ENCODE results near the gene KIF9. TPM values are rescaled to one million over a fixed set of nuclear protein-coding genes. Genes with fewer than 3 reads are reported as not detected.
"Not testable (repeated sequence)": the region's sequence is repeated elsewhere in the genome, so short reads cannot be mapped to it uniquely, and the experiment has no call there.

The KIF9 gene
- total RNA-seq, 1 experiment from 2014 or later = 7.1 TPM

DNA sequence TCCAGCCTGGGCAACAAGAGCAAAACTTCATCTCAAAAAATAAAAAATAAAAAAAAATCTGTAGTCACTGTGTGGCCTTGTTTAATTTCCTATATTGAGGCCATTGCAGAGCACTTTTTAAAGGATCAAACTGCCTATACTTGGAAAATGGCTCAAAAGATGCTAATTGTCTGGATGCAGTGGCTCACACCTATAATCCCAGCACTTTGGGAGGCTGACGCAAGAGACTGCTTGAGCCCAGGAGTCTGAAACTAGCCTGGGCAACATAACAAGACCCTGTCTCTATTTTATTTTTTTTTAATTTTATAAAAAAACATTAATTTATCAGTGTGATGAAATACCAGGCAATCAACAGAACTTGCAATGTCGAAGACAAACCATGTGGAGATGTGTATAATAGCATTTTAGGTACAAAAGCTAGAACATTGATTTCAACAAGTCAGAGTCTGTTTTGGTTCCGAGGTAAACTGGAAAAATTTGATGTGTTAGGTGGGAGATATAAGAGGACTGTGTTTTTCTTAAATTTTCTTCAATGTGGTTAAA is 71.7 kb downstream of the KIF9 start:
- Mint-ChIP-seq H3K4me3 (ENCODE audit: unreplicated experiment) (no peak overlapping the region), H3K9me3 (ENCODE audit: unreplicated experiment) (no peaks in the 10 kb centered on the region), H3K4me1 (ENCODE audit: low read depth, unreplicated experiment) (no peaks in the 10 kb centered on the region), H3K27me3 (ENCODE audit: insufficient read depth, unreplicated experiment) (no peaks in the 10 kb centered on the region), H3K36me3 (ENCODE audit: insufficient read depth, unreplicated experiment) (no peaks in the 10 kb centered on the region), H3K27ac (ENCODE audit: unreplicated experiment) (no peak overlapping the region)
- DNase-seq = no peak
- Histone ChIP-seq H3K4me1 (no peaks in the 10 kb centered on the region), H3K4me3 (ENCODE audit: low read depth, low read length) (no peak overlapping the region), H3K9me3 (no peaks in the 10 kb centered on the region), H3K27me3 (replicated peaks; ENCODE audit: control insufficient read depth, insufficient read depth, low read length) (no peaks in the 10 kb centered on the region), H3K36me3 (ENCODE audit: control insufficient read depth, insufficient read depth, low read length) (no peaks in the 10 kb centered on the region)
- ChIA-PET POLR2A (no interaction called here), CTCF (no interaction called here)
- TF ChIP-seq, protein P1, sequence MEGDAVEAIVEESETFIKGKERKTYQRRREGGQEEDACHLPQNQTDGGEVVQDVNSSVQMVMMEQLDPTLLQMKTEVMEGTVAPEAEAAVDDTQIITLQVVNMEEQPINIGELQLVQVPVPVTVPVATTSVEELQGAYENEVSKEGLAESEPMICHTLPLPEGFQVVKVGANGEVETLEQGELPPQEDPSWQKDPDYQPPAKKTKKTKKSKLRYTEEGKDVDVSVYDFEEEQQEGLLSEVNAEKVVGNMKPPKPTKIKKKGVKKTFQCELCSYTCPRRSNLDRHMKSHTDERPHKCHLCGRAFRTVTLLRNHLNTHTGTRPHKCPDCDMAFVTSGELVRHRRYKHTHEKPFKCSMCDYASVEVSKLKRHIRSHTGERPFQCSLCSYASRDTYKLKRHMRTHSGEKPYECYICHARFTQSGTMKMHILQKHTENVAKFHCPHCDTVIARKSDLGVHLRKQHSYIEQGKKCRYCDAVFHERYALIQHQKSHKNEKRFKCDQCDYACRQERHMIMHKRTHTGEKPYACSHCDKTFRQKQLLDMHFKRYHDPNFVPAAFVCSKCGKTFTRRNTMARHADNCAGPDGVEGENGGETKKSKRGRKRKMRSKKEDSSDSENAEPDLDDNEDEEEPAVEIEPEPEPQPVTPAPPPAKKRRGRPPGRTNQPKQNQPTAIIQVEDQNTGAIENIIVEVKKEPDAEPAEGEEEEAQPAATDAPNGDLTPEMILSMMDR (IDR thresholded peaks at IDR 0.05; ENCODE audit: insufficient read depth in 1 of 2, low read depth in 1 of 2, low read length in 1 of 2, severe bottlenecking in 1 of 2, unreplicated experiment in 1 of 2) = no peak
- intact Hi-C loops (cut with micrococcal nuclease; ENCODE audit: unreplicated experiment) = no loop called here
- BruUV-seq (replicated peaks) = no TSS peak

DNA sequence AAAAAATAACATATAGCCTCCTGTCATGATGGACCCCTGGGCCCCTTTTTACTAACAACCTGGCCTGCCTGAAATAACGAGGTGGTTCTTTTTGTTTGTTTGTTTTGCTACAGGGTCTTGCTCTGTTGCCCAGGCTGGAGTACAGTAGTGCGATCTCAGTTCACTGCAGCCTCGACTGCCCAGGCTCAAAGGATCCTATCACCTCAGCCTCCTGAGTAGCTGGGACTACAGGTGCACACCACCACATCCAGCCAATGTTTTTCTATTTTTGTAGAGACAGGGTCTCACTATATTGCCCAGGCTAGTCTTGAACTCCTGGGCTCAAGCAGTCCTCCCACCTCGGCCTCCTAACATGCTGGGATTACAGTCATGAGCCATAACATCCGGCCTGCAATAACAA is 76.6 kb downstream of the KIF9 start:
- H3K4me1 Mint-ChIP-seq (ENCODE audit: low read depth, unreplicated experiment); H3K27me3 ChIP-seq (replicated peaks; ENCODE audit: control insufficient read depth, insufficient read depth, low read length); intact Hi-C loops (cut with micrococcal nuclease; ENCODE audit: unreplicated experiment); POLR2A ChIA-PET; H3K9me3 Mint-ChIP-seq (ENCODE audit: unreplicated experiment); H3K4me1 ChIP-seq; DNase-seq; H3K4me3 Mint-ChIP-seq (ENCODE audit: unreplicated experiment); H3K4me3 ChIP-seq (ENCODE audit: low read depth, low read length); H3K27ac Mint-ChIP-seq (ENCODE audit: unreplicated experiment); H3K36me3 Mint-ChIP-seq (ENCODE audit: insufficient read depth, unreplicated experiment); BruUV-seq (replicated peaks); H3K27me3 Mint-ChIP-seq (ENCODE audit: insufficient read depth, unreplicated experiment); H3K9me3 ChIP-seq; CTCF ChIA-PET; H3K36me3 ChIP-seq (ENCODE audit: control insufficient read depth, insufficient read depth, low read length): not testable (repeated sequence)

DNA sequence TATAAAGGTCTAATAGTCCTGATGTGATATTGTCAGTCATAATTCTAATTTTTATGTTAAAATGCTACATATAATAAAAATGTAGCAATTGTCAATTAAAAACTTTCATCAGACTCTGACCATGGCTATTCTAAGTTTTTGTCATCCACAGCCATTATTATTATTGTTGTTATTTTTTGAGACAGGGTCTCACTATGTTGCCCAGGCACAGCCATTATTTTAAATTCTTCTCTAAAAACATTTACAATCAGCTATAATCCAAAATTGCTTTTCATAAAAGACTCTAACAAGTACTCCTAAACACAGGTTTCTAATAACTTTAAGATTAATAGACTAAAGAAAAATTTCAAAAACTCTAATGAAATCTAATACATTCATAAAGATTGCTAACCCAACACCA is 77.7 kb downstream of the KIF9 start:
- TF ChIP-seq, protein P1 (IDR thresholded peaks at IDR 0.05; ENCODE audit: insufficient read depth in 1 of 2, low read depth in 1 of 2, low read length in 1 of 2, severe bottlenecking in 1 of 2, unreplicated experiment in 1 of 2) = no peak
- H3K27me3 ChIP-seq (replicated peaks; ENCODE audit: control insufficient read depth, insufficient read depth, low read length) = no peaks in the 10 kb centered on the region
- H3K4me3 Mint-ChIP-seq (ENCODE audit: unreplicated experiment) = no peak overlapping the region
- no peaks in the 10 kb centered on the region for H3K9me3 Mint-ChIP-seq (ENCODE audit: unreplicated experiment)
- no peak overlapping the region for H3K27ac Mint-ChIP-seq (ENCODE audit: unreplicated experiment)
- H3K36me3 Mint-ChIP-seq (ENCODE audit: insufficient read depth, unreplicated experiment) = no peaks in the 10 kb centered on the region
- no peaks in the 10 kb centered on the region for H3K36me3 ChIP-seq (ENCODE audit: control insufficient read depth, insufficient read depth, low read length)
- no peaks in the 10 kb centered on the region for H3K4me1 ChIP-seq
- CTCF ChIA-PET = interaction anchor here (0.6 kb wide), 1 partner anchor 64 kb away, joined by 4 read pairs; no protein-coding TSS in a partner anchor
- no peaks in the 10 kb centered on the region for H3K4me1 Mint-ChIP-seq (ENCODE audit: low read depth, unreplicated experiment)
- intact Hi-C loops (cut with micrococcal nuclease; ENCODE audit: unreplicated experiment) = no loop called here
- H3K4me3 ChIP-seq (ENCODE audit: low read depth, low read length) = no peak overlapping the region
- H3K27me3 Mint-ChIP-seq (ENCODE audit: insufficient read depth, unreplicated experiment) = no peaks in the 10 kb centered on the region
- BruUV-seq (replicated peaks) = no TSS peak
- DNase-seq = no peak
- POLR2A ChIA-PET = no interaction called here
- H3K9me3 ChIP-seq = no peaks in the 10 kb centered on the region

DNA sequence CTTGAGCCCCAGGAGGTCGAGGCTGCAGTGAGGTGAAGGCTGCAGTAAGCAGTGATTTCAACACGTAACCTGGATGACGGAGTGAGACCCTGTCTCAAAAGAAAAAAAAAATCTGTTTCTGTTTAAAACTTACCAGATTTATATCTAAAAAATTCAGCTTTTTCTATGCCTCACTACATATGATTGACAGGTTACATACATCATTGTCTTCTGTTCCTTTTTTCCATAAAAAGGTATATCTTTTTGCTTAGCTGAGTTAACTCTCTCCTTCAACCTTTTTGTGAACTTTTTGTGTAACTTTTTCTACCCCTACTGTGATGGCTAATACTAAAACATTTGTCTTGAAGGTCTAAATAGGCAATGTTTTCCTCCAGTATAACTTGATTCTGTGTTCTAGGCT is 80.1 kb downstream of the KIF9 start:
- Mint-ChIP-seq H3K27ac (ENCODE audit: unreplicated experiment) (no peak overlapping the region), H3K27me3 (ENCODE audit: insufficient read depth, unreplicated experiment) (no peaks in the 10 kb centered on the region), H3K36me3 (ENCODE audit: insufficient read depth, unreplicated experiment) (no peaks in the 10 kb centered on the region), H3K4me3 (ENCODE audit: unreplicated experiment) (no peak overlapping the region), H3K9me3 (ENCODE audit: unreplicated experiment) (no peaks in the 10 kb centered on the region), H3K4me1 (ENCODE audit: low read depth, unreplicated experiment) (no peaks in the 10 kb centered on the region)
- ChIA-PET CTCF (no interaction called here), POLR2A (no interaction called here)
- H3K36me3 ChIP-seq (ENCODE audit: control insufficient read depth, insufficient read depth, low read length) = no peaks in the 10 kb centered on the region
- no peak overlapping the region for H3K4me3 ChIP-seq (ENCODE audit: low read depth, low read length)
- H3K4me1 ChIP-seq = no peaks in the 10 kb centered on the region
- intact Hi-C loops (cut with micrococcal nuclease; ENCODE audit: unreplicated experiment) = no loop called here
- BruUV-seq (replicated peaks) = no TSS peak
- H3K9me3 ChIP-seq = no peaks in the 10 kb centered on the region
- TF ChIP-seq, protein P1 (IDR thresholded peaks at IDR 0.05; ENCODE audit: insufficient read depth in 1 of 2, low read depth in 1 of 2, low read length in 1 of 2, severe bottlenecking in 1 of 2, unreplicated experiment in 1 of 2) = no peak
- DNase-seq = no peak
- no peaks in the 10 kb centered on the region for H3K27me3 ChIP-seq (replicated peaks; ENCODE audit: control insufficient read depth, insufficient read depth, low read length)
